Esophagus (tissue), 2 donors: ENCODE data around the gene KLK14. TPM values are rescaled to one million over a fixed set of nuclear protein-coding genes. Genes with fewer than 3 reads are reported as not detected.

Experiments
- H3K27ac ChIP-seq, 2 donors: one replicate each; pipeline ENCODE4 v1.5.1; 2013; ENCODE audit warnings: low read depth in 2 of 2, mild to moderate bottlenecking in 2 of 2, inconsistent platforms in 1 of 2, low read length in 1 of 2, moderate library complexity in 1 of 2
- H3K27me3 ChIP-seq, 2 donors: one replicate each; pipeline ENCODE4 v1.6.1; 2013; ENCODE audit warnings: low read length in 2 of 2, control low read depth in 1 of 2, mild to moderate bottlenecking in 1 of 2; ENCODE audit not compliant: insufficient read depth in 2 of 2, control insufficient read depth in 1 of 2
- H3K36me3 ChIP-seq, 2 donors: one replicate each; pipeline ENCODE4 v1.6.1; 2013; ENCODE audit warnings: low read length in 1 of 2; ENCODE audit not compliant: control insufficient read depth in 2 of 2, insufficient read depth in 2 of 2
- H3K4me1 ChIP-seq, 2 donors: one replicate each; pipeline ENCODE4 v1.6.1; 2013; ENCODE audit warnings: low read length in 1 of 2; ENCODE audit not compliant: control insufficient read depth in 2 of 2, insufficient read depth in 2 of 2
- H3K4me3 ChIP-seq, 2 donors: one replicate each; pipeline ENCODE4 v1.5.1; 2013; ENCODE audit warnings: low read length in 2 of 2, mild to moderate bottlenecking in 2 of 2, low read depth in 1 of 2, moderate library complexity in 1 of 2
- H3K9me3 ChIP-seq, 2 donors: one replicate each; pipeline ENCODE4 v1.6.1; 2013; ENCODE audit warnings: mild to moderate bottlenecking in 2 of 2, low read depth in 1 of 2, low read length in 1 of 2, moderate library complexity in 1 of 2; ENCODE audit not compliant: control insufficient read depth in 2 of 2, insufficient read depth in 1 of 2
- WGBS, 2 donors: extraction: QIAGEN DNeasy Blood & Tissue Kit; methylation state at CpG; one replicate each; pipeline ENCODE4 v1.1.7; 2013; 5-methylcytosine and 5-hydroxymethylcytosine counted together
- polyA plus RNA-seq, 2 donors: library from polyadenylated mRNA; stranded (reverse); fragments of 200-250 nt; gene quantifications; one replicate each; pipeline ENCODE4 v1.2.3, GENCODE V29; 2013
- donor health status: healthy with polysubstance abuse.
- donor health status: Bipolar disorder and iron deficiency.

KLK14 gene
- polyA plus RNA-seq, 2 donors, result 0.09 to 0.31 TPM

DNA sequence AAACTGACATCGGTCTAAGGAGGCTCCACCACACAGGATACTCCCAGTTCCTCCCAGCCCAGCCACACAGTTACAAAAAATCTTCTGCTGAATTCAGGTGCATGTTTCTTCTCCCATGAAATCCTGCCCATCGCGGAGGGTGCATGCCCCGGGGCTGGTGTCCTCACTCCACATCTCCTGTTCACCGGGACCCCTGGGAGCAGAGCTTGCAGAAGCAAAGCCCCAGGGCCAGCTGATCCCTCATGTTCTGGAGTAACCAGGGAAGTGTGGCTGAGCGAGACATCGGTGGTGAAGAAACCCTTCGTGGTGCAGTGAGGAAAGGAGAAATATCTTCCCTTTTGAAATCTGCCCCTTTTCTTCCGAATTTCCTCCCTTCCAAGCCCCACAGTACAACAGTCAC, 41.1 kb upstream of the KLK14 start:
- Histone ChIP-seq H3K27ac (no peak overlapping the region), H3K9me3 (no peaks in the 10 kb centered on the region), H3K4me1 (no peaks in the 10 kb centered on the region), H3K4me3 (no peak overlapping the region), H3K27me3 (no peaks in the 10 kb centered on the region), H3K36me3 (no peaks in the 10 kb centered on the region)
- WGBS, 2 donors, result 74 to 81% methylated on average over 9 of the region's 9 CpGs

DNA sequence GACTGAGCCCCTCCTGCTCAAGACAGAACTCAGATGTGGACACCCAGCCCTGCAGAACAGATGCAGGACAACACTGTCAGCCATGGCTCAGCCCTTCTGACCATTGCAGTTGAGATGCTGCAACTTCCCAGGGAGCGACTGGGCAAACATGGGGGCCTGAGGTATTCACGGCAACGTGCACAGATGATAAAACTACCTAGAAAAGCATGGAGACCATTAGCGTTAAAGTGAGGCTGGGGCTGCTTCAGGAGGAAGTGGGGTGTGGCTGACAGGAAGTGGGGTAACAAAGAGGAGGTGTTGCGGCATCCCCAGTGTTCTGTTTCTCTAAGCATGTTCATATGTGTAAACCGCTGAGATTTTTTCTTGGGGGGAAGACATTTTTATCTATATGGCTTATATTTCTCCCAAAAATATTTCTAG, 40.7 kb upstream of the KLK14 start:
- H3K4me1 ChIP-seq, result no peaks in the 10 kb centered on the region
- H3K27me3 ChIP-seq, result no peaks in the 10 kb centered on the region
- 61 to 65% methylated on average over 6 of the region's 6 CpGs for WGBS, 2 donors
- H3K27ac ChIP-seq, result no peak overlapping the region
- no peaks in the 10 kb centered on the region for H3K9me3 ChIP-seq
- no peak overlapping the region for H3K4me3 ChIP-seq
- no peaks in the 10 kb centered on the region for H3K36me3 ChIP-seq

- Histone ChIP-seq H3K4me1 (no peaks in the 10 kb centered on the region), H3K27me3 (no peaks in the 10 kb centered on the region), H3K4me3 (no peak overlapping the region), H3K9me3 (no peaks in the 10 kb centered on the region), H3K36me3 (no peaks in the 10 kb centered on the region), H3K27ac (no peak overlapping the region)
- WGBS, 2 donors, result 73 to 74% methylated on average over 22 of the region's 22 CpGs
These were observed 39.7 kb upstream of the KLK14 start for GRCh38 chr19:51122112-51122981.

DNA sequence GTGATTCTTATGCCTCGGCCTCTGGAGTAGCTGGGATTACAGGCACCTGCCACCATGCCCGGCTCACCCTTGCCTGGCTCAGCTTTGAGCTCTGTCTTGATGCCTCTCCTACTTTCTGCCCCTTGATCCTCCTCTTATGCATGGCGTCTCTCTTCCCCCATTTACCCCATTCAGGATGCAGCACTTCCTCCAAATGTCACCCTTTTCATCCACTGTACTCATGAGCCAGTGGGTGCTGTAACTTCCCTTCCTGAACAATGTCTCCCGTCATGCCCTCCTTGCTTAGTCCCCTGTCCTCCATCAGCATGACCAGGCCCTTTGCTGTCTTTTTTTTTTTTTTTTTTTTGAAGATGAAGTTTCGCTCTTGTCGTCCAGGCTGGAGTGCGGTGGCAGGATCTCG, 38.6 kb upstream of the KLK14 start:
- no peaks in the 10 kb centered on the region for H3K4me1 ChIP-seq
- H3K27me3 ChIP-seq, result no peaks in the 10 kb centered on the region

DNA sequence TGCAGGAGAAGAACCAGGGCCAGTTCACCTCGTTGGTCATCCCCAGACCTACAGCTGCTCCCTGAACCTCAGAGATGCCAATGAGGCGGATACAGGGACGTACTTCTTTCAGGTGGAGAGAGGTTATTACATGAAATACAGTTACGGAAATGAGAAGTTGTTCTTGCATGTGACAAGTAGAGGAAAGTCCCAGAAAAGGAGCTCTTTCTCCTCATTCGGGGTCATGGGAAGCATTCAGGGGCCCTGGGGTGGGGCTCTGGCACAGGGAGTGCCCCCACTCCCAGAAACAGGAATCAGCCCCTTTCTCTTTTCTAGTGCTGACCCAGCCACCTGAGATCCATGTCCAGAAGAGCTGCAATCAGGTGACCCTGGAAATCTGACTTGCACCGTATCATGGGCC, 37.5 kb upstream of the KLK14 start:
- H3K4me3 ChIP-seq, result no peak overlapping the region
- no peak overlapping the region for H3K27ac ChIP-seq
- 81% methylated on average over 6 of the region's 6 CpGs for WGBS, 2 donors
- H3K36me3 ChIP-seq, result no peaks in the 10 kb centered on the region
- H3K4me1 ChIP-seq, result no peaks in the 10 kb centered on the region
- H3K9me3 ChIP-seq, result peaks cover 0 to 2% of the 10 kb centered on the region in 2 donors
- H3K27me3 ChIP-seq, result no peaks in the 10 kb centered on the region

More for the DNA sequence above, 38.6 kb upstream of the KLK14 start:
- no peak overlapping the region for H3K4me3 ChIP-seq
- 90 to 93% methylated on average over 8 of the region's 8 CpGs for WGBS, 2 donors
- H3K9me3 ChIP-seq, result no peaks in the 10 kb centered on the region
- no peaks in the 10 kb centered on the region for H3K36me3 ChIP-seq
- no peak overlapping the region for H3K27ac ChIP-seq

- Histone ChIP-seq H3K4me3 (no peak overlapping the region), H3K36me3 (no peaks in the 10 kb centered on the region), H3K4me1 (no peaks in the 10 kb centered on the region), H3K27ac (no peak overlapping the region), H3K27me3 (no peaks in the 10 kb centered on the region), H3K9me3 (peaks cover 0 to 2% of the 10 kb centered on the region in 2 donors)
- 77 to 84% methylated on average over 6 of the region's 6 CpGs for WGBS, 2 donors
These were observed 36.9 kb upstream of the KLK14 start for GRCh38 chr19:51119611-51120010.

GRCh38 chr19:51119101-51119500, 36.4 kb upstream of the KLK14 start:
- no peaks in the 10 kb centered on the region for H3K36me3 ChIP-seq

GRCh38 chr19:51116736-51117286, 34.1 kb upstream of the KLK14 start:
- Histone ChIP-seq H3K36me3 (no peaks in the 10 kb centered on the region), H3K27me3 (no peaks in the 10 kb centered on the region), H3K27ac (no peak overlapping the region), H3K9me3 (peaks cover 0 to 2% of the 10 kb centered on the region in 2 donors), H3K4me1 (no peaks in the 10 kb centered on the region), H3K4me3 (no peak overlapping the region)
- 65 to 75% methylated on average over 6 of the region's 6 CpGs for WGBS, 2 donors

More at GRCh38 chr19:51119101-51119500, 36.4 kb upstream of the KLK14 start:
- Histone ChIP-seq H3K9me3 (peaks cover 0 to 2% of the 10 kb centered on the region in 2 donors), H3K4me1 (no peaks in the 10 kb centered on the region), H3K27ac (no peak overlapping the region), H3K27me3 (no peaks in the 10 kb centered on the region), H3K4me3 (no peak overlapping the region)
- 54 to 55% methylated on average over 4 of the region's 4 CpGs for WGBS, 2 donors

DNA sequence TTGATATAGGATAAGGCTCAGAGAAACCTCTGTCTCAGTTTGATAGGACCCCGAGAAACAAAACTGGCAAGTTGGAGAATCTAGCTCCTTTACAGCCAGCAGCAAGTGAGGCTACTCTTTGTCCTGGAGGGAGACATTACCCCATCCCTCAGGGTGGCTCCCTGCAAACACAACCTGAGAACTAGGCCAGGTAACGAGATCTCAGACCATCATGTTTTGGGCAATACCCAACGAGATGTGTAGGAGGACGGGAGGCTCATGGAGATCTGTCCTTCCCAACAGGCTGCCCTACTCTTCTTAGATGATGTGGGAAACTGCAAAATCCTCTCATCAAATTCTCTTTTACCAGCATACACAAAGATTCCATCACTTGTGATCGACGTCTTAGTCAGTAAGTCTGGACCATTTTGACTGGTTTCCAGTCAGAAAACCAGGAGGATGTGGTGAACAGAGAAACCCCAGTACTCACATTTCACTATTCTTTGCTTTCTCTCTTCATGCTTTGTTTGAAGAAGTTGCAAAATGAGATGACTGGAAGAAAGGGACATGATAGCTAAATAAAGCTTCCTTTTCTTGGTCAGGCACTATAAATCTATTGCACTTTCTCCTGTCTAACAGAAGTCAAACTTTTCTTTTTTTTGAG, 31.5 kb upstream of the KLK14 start:
- no peaks in the 10 kb centered on the region for H3K27me3 ChIP-seq
- no peak overlapping the region for H3K27ac ChIP-seq
- peaks cover 0 to 2% of the 10 kb centered on the region in 2 donors for H3K9me3 ChIP-seq
- peaks cover 0 to 2% of the 10 kb centered on the region in 2 donors for H3K4me1 ChIP-seq
- no peak overlapping the region for H3K4me3 ChIP-seq
- WGBS, 2 donors, result 73 to 78% methylated on average over 6 of the region's 6 CpGs
- no peaks in the 10 kb centered on the region for H3K36me3 ChIP-seq
